GM18870 (cell line): ENCODE data around the gene CDH24.

ENCODE experiments used
- ATAC-seq: cut with Tn5 transposase; IDR thresholded peaks from one replicate; pipeline ENCODE4 v1.9.1; 2021; ENCODE audit warnings: moderate library complexity; ENCODE audit not compliant: unreplicated experiment

The CDH24 gene

DNA sequence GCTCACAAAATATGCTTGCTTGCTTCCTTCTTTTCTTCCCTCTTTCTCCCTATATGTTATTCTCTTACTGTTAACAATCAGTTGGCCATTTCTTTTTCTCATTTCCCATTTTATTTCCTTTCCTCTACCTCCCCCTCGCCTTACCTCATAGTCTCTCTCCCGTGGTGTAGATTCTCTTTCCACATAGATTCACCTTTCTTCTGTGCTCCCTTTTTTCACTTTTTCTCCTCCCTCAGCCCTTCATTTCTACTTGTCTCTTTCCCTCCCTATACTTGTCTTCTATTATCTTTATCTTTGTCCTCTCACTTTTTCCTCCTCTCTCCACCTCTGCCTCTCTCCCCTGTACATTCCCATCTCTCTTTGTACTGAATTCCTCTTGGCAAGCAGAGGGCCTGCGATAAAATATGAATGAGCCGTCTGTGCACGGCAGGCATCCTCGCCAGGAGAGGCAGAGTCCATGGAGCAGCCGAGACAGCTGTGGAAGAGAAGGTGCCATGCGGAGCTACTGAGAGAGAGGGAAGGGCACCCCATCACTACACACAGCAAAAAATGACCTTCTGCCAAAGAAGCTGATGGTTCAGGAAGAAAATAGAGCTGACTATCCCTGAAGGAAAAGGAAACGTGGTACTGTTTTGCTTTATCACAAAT lies 59.5 kb downstream of the CDH24 start:
- ATAC-seq: no peak
